Neuronal stem cell (in vitro differentiated cells): Measurements from ENCODE around the gene RALGPS1.
A peak's percentile ranks its signal among the peaks of the same experiment; 100 is the strongest.

Source experiments
- DNase-seq: peaks from one replicate; pipeline ENCODE4 v3.0.0-alpha.2; 2013; ENCODE audit warnings: low spot score
- H2AFZ ChIP-seq: one replicate; pipeline ENCODE4 v1.6.1; 2013; ENCODE audit warnings: mild to moderate bottlenecking, low read length, inconsistent platforms
- H2AK5ac ChIP-seq: 2 replicates; pipeline ENCODE4 v1.6.1; 2013; ENCODE audit warnings: low read depth, mild to moderate bottlenecking, inconsistent platforms, low read length, moderate library complexity, mixed read lengths
- H2BK120ac ChIP-seq: 2 replicates; pipeline ENCODE4 v1.6.1; 2013; ENCODE audit warnings: low read depth, mild to moderate bottlenecking, inconsistent platforms, low read length, moderate library complexity, mixed read lengths
- H2BK12ac ChIP-seq: one replicate; pipeline ENCODE4 v1.6.1; 2013; ENCODE audit warnings: low read length, inconsistent platforms
- H2BK15ac ChIP-seq: 2 replicates; pipeline ENCODE4 v1.6.1; 2013; ENCODE audit warnings: mild to moderate bottlenecking, low read length, inconsistent platforms, mixed read lengths
- H2BK5ac ChIP-seq: one replicate; pipeline ENCODE4 v1.6.1; 2013; ENCODE audit warnings: inconsistent platforms, mild to moderate bottlenecking, low read length, moderate library complexity
- H3K14ac ChIP-seq: one replicate; pipeline ENCODE4 v1.6.1; 2013; ENCODE audit warnings: low read length, inconsistent platforms
- H3K18ac ChIP-seq: 2 replicates; pipeline ENCODE4 v1.6.1; 2013; ENCODE audit warnings: low read length, inconsistent platforms
- H3K23ac ChIP-seq: 2 replicates; pipeline ENCODE4 v1.6.1; 2013; ENCODE audit warnings: low read depth, mild to moderate bottlenecking, mixed read lengths, low read length, inconsistent platforms; ENCODE audit not compliant: poor library complexity
- H3K27ac ChIP-seq: replicated peaks from 3 replicates; pipeline ENCODE4 v1.5.1; 2013; ENCODE audit warnings: low read length, inconsistent platforms
- H3K27me3 ChIP-seq, 3 experiments: 2 replicates each; pipeline ENCODE4 v1.6.1; 2013; ENCODE audit warnings: low read length in 3 of 3, mild to moderate bottlenecking in 2 of 3, inconsistent platforms in 1 of 3, low read depth in 1 of 3, mixed read lengths in 1 of 3, moderate library complexity in 1 of 3; ENCODE audit not compliant: control insufficient read depth in 3 of 3, insufficient read depth in 3 of 3
- H3K36me3 ChIP-seq, 2 donors: replicated peaks in 1 of 2; 2 replicates each; pipeline ENCODE4 v1.6.1; 2013; ENCODE audit warnings: low read length in 2 of 2; ENCODE audit not compliant: control insufficient read depth in 2 of 2, insufficient read depth in 2 of 2
- H3K4ac ChIP-seq: 2 replicates; pipeline ENCODE4 v1.6.1; 2013; ENCODE audit warnings: inconsistent platforms, mild to moderate bottlenecking, low read length, moderate library complexity
- H3K4me1 ChIP-seq, 2 donors: 1 replicate in 1 of 2; 2 replicates in 1 of 2; pipeline ENCODE4 v1.6.1; 2013; ENCODE audit warnings: low read length in 2 of 2, low read depth in 1 of 2; ENCODE audit not compliant: control insufficient read depth in 2 of 2, insufficient read depth in 1 of 2
- H3K4me2 ChIP-seq: one replicate; pipeline ENCODE4 v1.6.1; 2013; ENCODE audit warnings: mild to moderate bottlenecking, low read length, inconsistent platforms; ENCODE audit not compliant: insufficient read depth, poor library complexity, severe bottlenecking
- H3K4me3 ChIP-seq, 2 donors: 2 replicates each; pipeline ENCODE4 v1.5.1; 2013; ENCODE audit warnings: low read length in 2 of 2, mild to moderate bottlenecking in 2 of 2, inconsistent platforms in 1 of 2, moderate library complexity in 1 of 2
- H3K79me1 ChIP-seq: one replicate; pipeline ENCODE4 v1.6.1; 2013; ENCODE audit warnings: low read depth, mild to moderate bottlenecking, inconsistent platforms, low read length, moderate library complexity
- H3K9ac ChIP-seq: one replicate; pipeline ENCODE4 v1.6.1; 2013; ENCODE audit warnings: mild to moderate bottlenecking, low read depth, low read length, inconsistent platforms; ENCODE audit not compliant: poor library complexity
- H3K9me3 ChIP-seq, 2 donors: replicated peaks in 1 of 2; 2 replicates each; pipeline versions ENCODE3 to v1.6.1; 2013; ENCODE audit warnings: low read length in 2 of 2, mild to moderate bottlenecking in 2 of 2, inconsistent platforms in 1 of 2, low read depth in 1 of 2, mixed read lengths in 1 of 2, moderate library complexity in 1 of 2; ENCODE audit not compliant: control insufficient read depth in 2 of 2, insufficient read depth in 1 of 2
- H4K8ac ChIP-seq: one replicate; pipeline ENCODE4 v1.6.1; 2013; ENCODE audit warnings: low read depth, mild to moderate bottlenecking, inconsistent platforms, low read length, moderate library complexity
- H4K91ac ChIP-seq: one replicate; pipeline ENCODE4 v1.6.1; 2013; ENCODE audit warnings: low read length, low read depth, mild to moderate bottlenecking, inconsistent platforms; ENCODE audit not compliant: poor library complexity
- WGBS, 2 donors: extraction: QIAGEN DNeasy Blood & Tissue Kit; methylation state at CpG; one replicate each; pipeline ENCODE4 v1.1.7; 2013; ENCODE audit warnings: missing lambda C conversion rate in 2 of 2, mixed read lengths in 1 of 2; ENCODE audit not compliant: insufficient read length in 2 of 2, insufficient replicate concordance in 1 of 2; ENCODE audit errors: extremely low coverage in 2 of 2; 5-methylcytosine and 5-hydroxymethylcytosine counted together

Gene RALGPS1

DNA sequence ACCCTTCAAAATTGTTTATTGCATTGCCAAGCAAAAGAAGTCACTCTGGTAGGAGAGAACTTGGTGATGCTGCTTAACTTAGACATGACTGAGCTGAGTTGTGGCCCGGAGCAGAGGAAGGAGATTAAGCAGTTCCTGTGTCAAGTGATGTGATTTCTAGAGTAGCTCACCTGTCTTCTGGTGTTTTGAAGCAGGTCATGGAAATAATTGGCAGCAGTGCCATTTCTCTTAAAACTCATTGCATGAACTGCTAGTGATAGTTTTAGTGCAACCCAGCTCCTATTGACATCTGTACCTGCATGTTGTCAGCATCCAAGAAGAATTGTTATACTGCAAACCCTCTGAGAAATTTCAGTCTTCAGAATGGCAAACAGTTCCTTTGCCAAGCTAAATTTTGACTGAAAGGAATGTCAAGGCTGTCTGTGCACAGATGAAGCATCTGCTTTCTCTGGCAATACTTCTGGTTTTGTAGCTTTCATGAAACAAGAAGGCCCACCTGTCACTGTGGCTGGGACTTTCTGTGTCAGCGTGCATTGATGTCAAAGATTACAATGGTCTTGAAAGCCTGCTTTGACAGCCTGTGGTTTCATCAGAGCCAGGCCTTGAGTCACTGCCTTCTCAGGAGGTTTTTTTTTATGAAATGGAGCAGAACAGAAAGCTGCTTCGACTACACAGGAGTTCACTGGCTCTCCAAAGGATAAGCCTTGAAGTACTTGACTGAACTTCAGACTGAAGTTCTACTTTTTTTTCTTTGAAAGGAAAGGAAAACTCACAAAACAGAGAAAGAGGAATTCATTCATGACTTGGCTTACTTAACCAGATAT is 90.6 kb downstream of the RALGPS1 start:
- WGBS, 2 donors: no CpG with 5 or more reads among the region's 3 CpGs

DNA sequence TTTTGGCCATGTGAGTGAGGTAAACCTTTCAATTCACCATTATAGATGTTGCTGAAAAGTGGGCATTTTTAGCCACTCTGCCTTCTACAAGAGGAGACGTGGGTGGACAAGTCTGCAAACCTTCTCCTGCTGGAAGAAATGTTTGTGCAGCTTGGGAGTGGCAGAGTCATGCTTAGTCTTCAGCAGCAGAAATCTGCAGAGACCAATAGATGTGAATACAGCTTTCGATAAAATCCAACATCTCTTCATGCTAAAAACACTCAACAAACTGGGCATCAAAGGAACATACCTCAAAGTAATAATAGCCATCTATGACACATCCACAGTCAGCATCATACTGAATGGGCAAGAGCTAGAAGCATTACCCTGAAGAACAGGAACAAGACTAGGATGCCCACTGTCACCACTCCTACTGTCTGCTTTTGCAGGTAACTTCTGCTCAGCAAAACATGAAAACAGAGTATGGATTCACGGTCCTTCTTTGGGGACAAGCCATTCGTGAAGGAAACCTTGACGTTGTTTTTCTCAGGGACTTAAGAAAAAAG is 91.3 kb downstream of the RALGPS1 start:
- Histone ChIP-seq H2BK120ac (no peak overlapping the region), H3K9me3 (peaks cover 0 to 1% of the 10 kb centered on the region in 2 donors), H3K4me2 (no peak overlapping the region), H2AFZ (no peak overlapping the region), H2BK12ac (no peak overlapping the region), H3K79me1 (no peaks in the 10 kb centered on the region), H3K18ac (no peak overlapping the region), H3K27ac (no peak overlapping the region), H2BK15ac (no peak overlapping the region), H2AK5ac (no peak overlapping the region), H3K4me1 (peaks cover 0 to 25% of the 10 kb centered on the region in 2 donors), H3K9ac (no peak overlapping the region), H3K27me3 (peaks cover 0 to 5% (median 0%) of the 10 kb centered on the region in 3 experiments), H3K36me3 (no peaks in the 10 kb centered on the region), H3K4me3 (no peak overlapping the region), H3K14ac (no peak overlapping the region), H4K8ac (no peak overlapping the region), H2BK5ac (no peak overlapping the region), H3K23ac (no peak overlapping the region), H4K91ac (no peak overlapping the region), H3K4ac (no peak overlapping the region)
- no CpG with 5 or more reads among the region's 5 CpGs for WGBS, 2 donors
- no peak for DNase-seq

More for the DNA sequence above, 90.6 kb downstream of the RALGPS1 start:
- Histone ChIP-seq H2BK12ac (no peak overlapping the region), H3K79me1 (no peaks in the 10 kb centered on the region), H3K36me3 (no peaks in the 10 kb centered on the region), H2AK5ac (no peak overlapping the region), H3K4me2 (no peak overlapping the region), H3K4me1 (peaks cover 0 to 25% of the 10 kb centered on the region in 2 donors), H4K91ac (no peak overlapping the region), H3K18ac (no peak overlapping the region), H3K9me3 (no peaks in the 10 kb centered on the region), H3K14ac (no peak overlapping the region), H2BK15ac (no peak overlapping the region), H2BK120ac (no peak overlapping the region), H2BK5ac (no peak overlapping the region), H3K23ac (no peak overlapping the region), H3K27ac (no peak overlapping the region), H3K27me3 (peaks cover 0 to 5% (median 0%) of the 10 kb centered on the region in 3 experiments), H3K9ac (no peak overlapping the region), H3K4ac (no peak overlapping the region), H2AFZ (no peak overlapping the region), H3K4me3 (no peak overlapping the region), H4K8ac (no peak overlapping the region)
- no peak for DNase-seq

DNA sequence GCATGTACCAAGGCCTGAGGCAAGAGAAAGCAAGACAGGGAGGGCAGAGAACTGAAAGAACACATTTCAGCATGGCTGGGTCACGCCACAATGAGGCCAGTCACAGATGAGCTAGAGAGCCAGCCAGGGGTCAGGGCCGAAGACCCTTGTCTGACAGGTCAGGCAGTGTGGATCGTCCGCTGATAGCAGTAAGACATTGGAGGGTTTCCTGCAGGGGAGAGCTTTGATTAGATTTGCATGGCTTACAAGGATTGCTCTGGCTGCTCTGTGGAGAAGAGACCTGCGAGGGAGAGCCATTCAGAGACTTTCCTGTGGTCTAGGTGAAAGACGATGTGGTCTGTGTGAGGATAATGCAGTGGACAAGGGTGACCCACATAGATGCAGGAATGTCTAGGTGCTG is 93.1 kb downstream of the RALGPS1 start:
- H2BK12ac ChIP-seq: no peak overlapping the region
- H3K4ac ChIP-seq: no peak overlapping the region
- H2AFZ ChIP-seq: peak overlapping the region; percentile 3
- no peaks in the 10 kb centered on the region for H3K79me1 ChIP-seq
- H3K18ac ChIP-seq: no peak overlapping the region
- no peak overlapping the region for H2BK15ac ChIP-seq
- no CpG with 5 or more reads among the region's 6 CpGs for WGBS, 2 donors
- no peak overlapping the region for H3K14ac ChIP-seq
- H3K9me3 ChIP-seq: peaks cover 0 to 1% of the 10 kb centered on the region in 2 donors
- H3K4me1 ChIP-seq: peaks cover 0 to 25% of the 10 kb centered on the region in 2 donors
- H2BK5ac ChIP-seq: no peak overlapping the region
- H3K23ac ChIP-seq: no peak overlapping the region
- DNase-seq: no peak
- no peak overlapping the region for H2BK120ac ChIP-seq
- H3K27me3 ChIP-seq: peaks cover 0 to 10% (median 0%) of the 10 kb centered on the region in 3 experiments
- H4K8ac ChIP-seq: no peak overlapping the region
- H3K36me3 ChIP-seq: no peaks in the 10 kb centered on the region
- no peak overlapping the region for H3K4me3 ChIP-seq
- H2AK5ac ChIP-seq: no peak overlapping the region
- H3K27ac ChIP-seq: no peak overlapping the region
- no peak overlapping the region for H3K9ac ChIP-seq
- H4K91ac ChIP-seq: no peak overlapping the region
- no peak overlapping the region for H3K4me2 ChIP-seq

DNA sequence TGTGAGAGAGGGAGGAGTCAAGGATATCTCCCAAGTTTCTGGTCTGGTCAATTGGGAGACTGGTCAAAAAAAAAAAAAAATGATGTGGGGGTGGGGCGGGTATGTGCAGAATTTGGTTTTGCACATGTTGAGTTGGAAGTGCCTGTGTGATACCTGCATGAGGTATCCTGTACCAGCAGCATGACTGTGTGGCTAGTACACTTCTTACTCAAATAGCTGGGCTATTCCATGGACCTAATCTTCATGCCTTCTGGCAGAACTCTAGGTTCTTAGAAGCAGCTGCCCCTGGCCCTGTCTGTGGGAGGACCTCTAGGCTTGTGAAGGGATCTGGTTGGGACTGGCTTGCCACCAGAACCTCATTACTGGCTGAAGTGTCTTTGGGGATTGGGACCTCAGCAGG is 93.5 kb downstream of the RALGPS1 start:
- WGBS, 2 donors: no CpG with 5 or more reads among the region's 1 CpG

More for the DNA sequence above, 93.5 kb downstream of the RALGPS1 start:
- H3K27ac ChIP-seq: no peak overlapping the region
- peaks cover 0 to 14% (median 0%) of the 10 kb centered on the region in 3 experiments for H3K27me3 ChIP-seq
- H2AK5ac ChIP-seq: no peak overlapping the region
- H2BK15ac ChIP-seq: no peak overlapping the region
- H2BK120ac ChIP-seq: no peak overlapping the region
- no peak for DNase-seq
- H4K8ac ChIP-seq: no peak overlapping the region
- no peak overlapping the region for H3K18ac ChIP-seq
- peaks cover 0 to 25% of the 10 kb centered on the region in 2 donors for H3K4me1 ChIP-seq
- no peaks in the 10 kb centered on the region for H3K36me3 ChIP-seq
- H3K14ac ChIP-seq: no peak overlapping the region
- H3K9me3 ChIP-seq: peaks cover 0 to 1% of the 10 kb centered on the region in 2 donors
- no peaks in the 10 kb centered on the region for H3K79me1 ChIP-seq
- no peak overlapping the region for H3K4me2 ChIP-seq
- H3K4me3 ChIP-seq: no peak overlapping the region
- no peak overlapping the region for H3K9ac ChIP-seq
- H2BK12ac ChIP-seq: no peak overlapping the region
- no peak overlapping the region for H2AFZ ChIP-seq
- no peak overlapping the region for H4K91ac ChIP-seq
- no peak overlapping the region for H3K23ac ChIP-seq
- H3K4ac ChIP-seq: no peak overlapping the region
- H2BK5ac ChIP-seq: no peak overlapping the region
